ENCODE measurements around the gene RPAIN.

Gene RPAIN

GRCh38 chr17:5391678-5392077, 28.3 kb upstream of the RPAIN start:
- TF ChIP-seq, protein P1, sequence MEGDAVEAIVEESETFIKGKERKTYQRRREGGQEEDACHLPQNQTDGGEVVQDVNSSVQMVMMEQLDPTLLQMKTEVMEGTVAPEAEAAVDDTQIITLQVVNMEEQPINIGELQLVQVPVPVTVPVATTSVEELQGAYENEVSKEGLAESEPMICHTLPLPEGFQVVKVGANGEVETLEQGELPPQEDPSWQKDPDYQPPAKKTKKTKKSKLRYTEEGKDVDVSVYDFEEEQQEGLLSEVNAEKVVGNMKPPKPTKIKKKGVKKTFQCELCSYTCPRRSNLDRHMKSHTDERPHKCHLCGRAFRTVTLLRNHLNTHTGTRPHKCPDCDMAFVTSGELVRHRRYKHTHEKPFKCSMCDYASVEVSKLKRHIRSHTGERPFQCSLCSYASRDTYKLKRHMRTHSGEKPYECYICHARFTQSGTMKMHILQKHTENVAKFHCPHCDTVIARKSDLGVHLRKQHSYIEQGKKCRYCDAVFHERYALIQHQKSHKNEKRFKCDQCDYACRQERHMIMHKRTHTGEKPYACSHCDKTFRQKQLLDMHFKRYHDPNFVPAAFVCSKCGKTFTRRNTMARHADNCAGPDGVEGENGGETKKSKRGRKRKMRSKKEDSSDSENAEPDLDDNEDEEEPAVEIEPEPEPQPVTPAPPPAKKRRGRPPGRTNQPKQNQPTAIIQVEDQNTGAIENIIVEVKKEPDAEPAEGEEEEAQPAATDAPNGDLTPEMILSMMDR (IDR thresholded peaks at IDR 0.05) = no peak

- TF ChIP-seq, protein P1 (IDR thresholded peaks at IDR 0.05) = no peak
Observed at GRCh38 chr17:5396612-5397011, 23.4 kb upstream of the RPAIN start.

GRCh38 chr17:5399767-5400166, 20.2 kb upstream of the RPAIN start:
- TF ChIP-seq, protein P1 (IDR thresholded peaks at IDR 0.05) = no peak

DNA sequence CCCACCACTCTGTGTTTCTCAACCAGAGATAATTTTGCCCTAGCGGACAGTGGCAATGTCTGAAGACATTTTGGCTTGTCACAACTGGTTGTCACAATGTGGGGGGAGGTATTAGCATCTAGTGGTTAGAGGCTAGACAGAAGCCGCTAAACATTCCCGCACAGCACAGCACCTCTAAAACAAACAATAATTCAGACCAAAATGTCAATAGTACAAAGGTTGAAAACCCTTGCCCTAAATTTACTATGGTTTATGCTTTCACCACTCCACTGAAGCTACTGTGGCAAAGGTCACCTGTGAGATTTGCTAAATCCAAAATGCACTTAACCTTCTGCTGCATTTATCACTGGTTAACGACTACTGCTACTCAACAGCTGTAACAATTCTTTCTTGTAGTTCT, 14.6 kb upstream of the RPAIN start:
- TF ChIP-seq, protein P1 (IDR thresholded peaks at IDR 0.05) = no peak

DNA sequence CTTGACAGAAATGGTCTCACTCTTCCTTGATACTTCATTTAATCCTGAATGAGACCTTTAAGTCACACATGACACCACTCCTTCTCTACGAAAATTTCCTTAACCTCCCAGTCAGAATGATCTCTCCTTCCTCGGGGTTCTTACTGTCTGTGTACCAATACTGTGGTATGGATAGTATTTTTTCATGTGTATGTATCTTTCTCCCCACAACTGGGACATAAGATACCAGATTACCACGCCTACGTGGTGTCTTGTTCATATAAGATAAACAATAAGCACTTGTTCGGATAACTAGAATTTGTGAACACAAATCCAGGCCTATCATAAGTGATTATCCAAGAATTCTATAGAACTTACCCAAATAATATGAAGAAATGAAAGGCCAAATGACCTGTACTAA, 11.8 kb upstream of the RPAIN start:
- TF ChIP-seq, protein P1 (IDR thresholded peaks at IDR 0.05) = no peak

GRCh38 chr17:5410594-5411272, 9.2 kb upstream of the RPAIN start:
- TF ChIP-seq, protein P1 (IDR thresholded peaks at IDR 0.05) = no peak

DNA sequence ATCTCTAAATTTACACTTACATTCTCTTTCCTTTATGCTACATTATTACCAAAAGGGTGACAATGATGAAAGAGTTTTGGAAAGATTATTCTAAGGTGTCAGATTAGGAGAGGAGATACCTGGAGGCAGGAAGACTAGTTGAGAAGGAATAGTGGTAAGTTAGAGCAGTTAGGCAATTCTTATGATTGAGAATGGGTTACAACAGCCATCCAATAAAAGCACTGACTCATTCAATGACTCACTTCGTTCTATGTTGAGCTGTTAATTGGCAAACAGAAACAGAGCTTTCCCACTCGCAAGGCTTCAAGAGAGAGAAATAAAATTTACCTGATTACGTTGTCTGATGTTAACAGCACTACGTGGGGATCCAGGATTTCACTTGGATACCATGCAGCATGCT, 6.3 kb upstream of the RPAIN start:
- TF ChIP-seq, protein P1 (IDR thresholded peaks at IDR 0.05) = no peak

DNA sequence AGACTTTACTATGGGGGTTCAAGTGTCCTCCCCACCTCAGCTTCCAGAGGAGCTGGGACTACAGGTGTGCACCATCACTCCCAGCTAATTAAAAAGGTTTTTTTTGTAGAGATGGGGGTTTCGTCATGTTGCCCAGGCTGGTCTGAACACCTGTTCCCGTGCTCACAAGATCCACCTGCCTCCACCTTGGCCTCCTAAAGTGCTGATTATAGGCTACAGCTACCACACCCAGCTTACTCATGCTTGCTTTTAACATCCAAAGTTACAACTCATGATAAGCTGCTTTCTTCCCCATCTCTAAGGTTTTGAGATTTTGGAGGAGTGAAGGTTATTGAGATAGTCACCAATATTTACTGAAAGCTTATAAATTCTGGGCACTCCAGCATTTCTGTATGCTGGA, 3.1 kb upstream of the RPAIN start:
- TF ChIP-seq, protein P1 (IDR thresholded peaks at IDR 0.05) = no peak

Measured in LNCAP (cell line).